Esophagus squamous epithelium (tissue), 5 donors: ENCODE measurements around the gene LRIG2. TPM values are rescaled to one million over a fixed set of nuclear protein-coding genes. Genes with fewer than 3 reads are reported as not detected.

Experiments
- DNase-seq: peaks from one replicate; lab custom pipeline; 2025; lab: John Stamatoyannopoulos, UW
- H3K27ac ChIP-seq, 4 donors: fragments of 200-600 bp; sonication (generic); one replicate each; pipeline ENCODE4 v1.5.1; 2016 to 2019; ENCODE audit warnings: mild to moderate bottlenecking in 1 of 4
- H3K27me3 ChIP-seq, 4 donors: fragments of 200-600 bp; sonication (generic); 1 replicate in 3 of 4; 2 replicates in 1 of 4; pipeline versions ENCODE4 v1.5.1 to v1.6.0; 2017 to 2021; ENCODE audit warnings: antibody characterized with exemption in 1 of 4
- H3K36me3 ChIP-seq, 3 donors: fragments of 200-600 bp; sonication (generic); one replicate each; pipeline ENCODE4 v1.5.1; 2016 to 2019
- H3K4me1 ChIP-seq, 3 donors: fragments of 200-600 bp; sonication (generic); one replicate each; pipeline ENCODE4 v1.5.1; 2017 to 2019
- H3K4me3 ChIP-seq, 4 donors: fragments of 200-600 bp; sonication (generic); 1 replicate in 3 of 4; 2 replicates in 1 of 4; pipeline ENCODE4 v1.5.1; 2016 to 2019; ENCODE audit warnings: mild to moderate bottlenecking in 2 of 4, moderate library complexity in 1 of 4
- H3K9me3 ChIP-seq, 3 donors: fragments of 200-600 bp; sonication (generic); one replicate each; pipeline ENCODE4 v1.5.1; 2016 to 2019
- POLR2A ChIP-seq, 4 donors: fragments of 450-650 bp; IDR thresholded peaks; one replicate each; pipeline ENCODE4 v1.6.1; 2017; ENCODE audit warnings: antibody characterized with exemption in 4 of 4, mild to moderate bottlenecking in 4 of 4, moderate library complexity in 3 of 4
- WGBS, 2 donors: methylation state at CpG; one replicate each; pipeline ENCODE4 v1.1.5; 2018; 5-methylcytosine and 5-hydroxymethylcytosine counted together
- intact Hi-C: fragments of 100-400 bp; cut with DNase I; formaldehyde crosslinking; loops from one replicate; pipeline ENCODE4 v1.15.0; 2022
- total RNA-seq, 4 donors: library from RNA; depleted of rRNA; stranded (reverse); fragments of >200 nt; gene quantifications; one replicate each; pipeline ENCODE4 v1.1.0, GENCODE V29; 2016
- TF ChIP-seq, protein P1 (sequence below), 6 experiments: fragments of 450-650 bp in 4 of 6; fragments of 200-600 bp in 2 of 6; sonication (generic) in 2 of 6; IDR thresholded peaks; one replicate each; pipeline ENCODE4 v1.5.1; 2016 to 2019; ENCODE audit warnings: antibody characterized with exemption in 6 of 6, mild to moderate bottlenecking in 4 of 6, moderate library complexity in 4 of 6
- donor health status: DM: yes; HTN: yes; CAD: no.

Gene LRIG2
- total RNA-seq, 4 donors from 2014 or later: 8.9 to 18.3 (median 11.6) TPM

DNA sequence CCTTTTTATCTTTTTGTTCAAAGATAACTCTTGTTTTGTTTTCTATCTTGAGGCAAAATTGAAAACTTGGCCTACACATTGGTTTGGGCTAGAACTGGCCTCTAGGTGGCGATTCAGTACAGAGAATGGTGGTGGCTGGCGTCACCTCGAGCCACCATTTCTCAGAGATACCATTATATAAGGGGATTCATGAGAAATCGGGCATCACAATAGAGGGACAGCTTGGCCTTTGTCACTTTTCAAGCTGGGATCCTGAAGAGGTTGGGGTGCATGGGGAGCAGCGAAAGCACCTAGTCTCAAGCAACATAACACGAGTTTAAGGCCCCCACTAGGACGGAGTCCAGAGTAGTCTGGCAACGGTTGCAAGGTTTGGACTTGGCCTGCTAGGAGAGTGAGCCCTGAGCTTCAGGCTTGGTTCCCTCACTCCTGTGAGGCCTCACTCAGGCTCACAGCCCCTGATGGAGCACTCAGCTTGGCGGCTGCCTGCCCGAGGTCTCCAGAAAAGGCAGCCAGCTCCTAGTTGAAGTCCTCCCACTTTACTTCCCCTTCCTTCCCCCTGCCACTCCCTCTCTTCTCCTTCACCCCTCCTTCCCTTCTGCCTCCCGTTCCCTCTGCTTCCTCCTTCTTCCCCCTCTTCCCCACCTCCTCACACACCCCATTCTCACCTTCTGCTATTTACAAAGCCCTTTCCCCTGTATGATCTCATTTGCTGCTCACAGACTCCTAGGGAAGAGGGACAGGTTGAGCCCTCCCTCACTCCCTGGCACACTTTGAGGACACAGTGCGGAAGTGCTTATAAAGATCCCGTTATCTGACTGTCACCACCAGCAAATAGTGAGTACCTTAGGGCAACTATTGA, 67.8 kb downstream of the LRIG2 start:
- WGBS, 2 donors: 38 to 39% methylated on average over 13 of the region's 13 CpGs
- intact Hi-C loops: loop anchor here (10.0 kb wide), 1 partner anchor 534 kb away; no protein-coding TSS in a partner anchor
- H3K36me3 ChIP-seq: no peaks in the 10 kb centered on the region
- H3K9me3 ChIP-seq: no peaks in the 10 kb centered on the region
- TF ChIP-seq, protein P1, sequence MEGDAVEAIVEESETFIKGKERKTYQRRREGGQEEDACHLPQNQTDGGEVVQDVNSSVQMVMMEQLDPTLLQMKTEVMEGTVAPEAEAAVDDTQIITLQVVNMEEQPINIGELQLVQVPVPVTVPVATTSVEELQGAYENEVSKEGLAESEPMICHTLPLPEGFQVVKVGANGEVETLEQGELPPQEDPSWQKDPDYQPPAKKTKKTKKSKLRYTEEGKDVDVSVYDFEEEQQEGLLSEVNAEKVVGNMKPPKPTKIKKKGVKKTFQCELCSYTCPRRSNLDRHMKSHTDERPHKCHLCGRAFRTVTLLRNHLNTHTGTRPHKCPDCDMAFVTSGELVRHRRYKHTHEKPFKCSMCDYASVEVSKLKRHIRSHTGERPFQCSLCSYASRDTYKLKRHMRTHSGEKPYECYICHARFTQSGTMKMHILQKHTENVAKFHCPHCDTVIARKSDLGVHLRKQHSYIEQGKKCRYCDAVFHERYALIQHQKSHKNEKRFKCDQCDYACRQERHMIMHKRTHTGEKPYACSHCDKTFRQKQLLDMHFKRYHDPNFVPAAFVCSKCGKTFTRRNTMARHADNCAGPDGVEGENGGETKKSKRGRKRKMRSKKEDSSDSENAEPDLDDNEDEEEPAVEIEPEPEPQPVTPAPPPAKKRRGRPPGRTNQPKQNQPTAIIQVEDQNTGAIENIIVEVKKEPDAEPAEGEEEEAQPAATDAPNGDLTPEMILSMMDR (IDR thresholded peaks at IDR 0.05): peak; percentile 60 to 89 (median 84)
- no peak for TF ChIP-seq POLR2A (IDR thresholded peaks at IDR 0.05)
- H3K4me1 ChIP-seq: peaks cover 16 to 31% (median 19%) of the 10 kb centered on the region in 3 donors
- no peaks in the 10 kb centered on the region for H3K27me3 ChIP-seq
- DNase-seq: no peak
- peak overlapping the region in 3 of 4 donors; percentile 2 to 49 (median 38) for H3K27ac ChIP-seq
- H3K4me3 ChIP-seq: peak overlapping the region in 1 of 4 donors; percentile 35

DNA sequence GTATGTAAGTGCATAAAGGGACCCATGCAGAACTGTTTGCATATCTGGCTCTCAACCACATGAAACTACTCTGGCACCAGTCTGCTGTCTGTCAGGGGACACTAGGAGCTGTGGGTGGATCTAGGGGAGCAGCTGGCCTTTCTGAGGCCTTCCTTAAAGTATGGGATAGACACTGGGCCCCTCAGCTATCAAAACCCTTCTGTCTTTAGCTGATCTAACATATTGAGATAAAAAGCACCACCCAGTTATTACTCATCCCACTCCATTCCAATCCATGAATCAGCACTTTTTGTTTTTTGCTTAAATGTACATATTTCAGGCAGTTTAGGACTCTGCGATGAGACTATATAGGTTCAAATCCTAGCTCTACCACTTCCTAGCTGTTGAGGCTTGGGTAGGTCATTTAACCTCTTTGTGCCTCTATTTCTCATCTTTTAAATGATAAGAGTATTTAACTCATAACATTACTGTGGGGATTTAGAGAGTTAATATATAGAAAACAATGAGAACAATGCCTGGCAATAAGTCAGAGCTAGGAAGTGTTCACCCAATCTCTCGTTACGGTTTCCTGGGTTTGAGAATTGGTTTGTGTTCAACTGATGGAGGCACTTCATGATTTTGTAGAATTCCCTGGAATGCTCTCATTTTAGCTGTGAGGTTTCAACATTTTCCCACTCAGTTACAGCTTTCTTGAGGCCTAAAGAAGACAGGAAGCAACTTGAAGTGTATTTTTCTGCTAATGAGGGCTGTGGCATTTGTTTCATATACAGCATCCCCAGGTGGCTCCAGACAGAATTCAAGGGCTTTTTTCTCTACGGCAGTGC, 68.9 kb downstream of the LRIG2 start:
- Histone ChIP-seq H3K27ac (no peak overlapping the region), H3K4me3 (no peak overlapping the region), H3K27me3 (no peaks in the 10 kb centered on the region), H3K9me3 (no peaks in the 10 kb centered on the region), H3K4me1 (peaks cover 16 to 31% (median 19%) of the 10 kb centered on the region in 3 donors), H3K36me3 (no peaks in the 10 kb centered on the region)
- TF ChIP-seq, protein P1 (IDR thresholded peaks at IDR 0.05): no peak
- no peak for TF ChIP-seq POLR2A (IDR thresholded peaks at IDR 0.05)
- 54 to 57% methylated on average over 4 of the region's 4 CpGs for WGBS, 2 donors
- intact Hi-C loops: loop anchor here (10.0 kb wide), 1 partner anchor 533 kb away; no protein-coding TSS in a partner anchor
- no peak for DNase-seq

GRCh38 chr1:113142791-113143190, 69.8 kb downstream of the LRIG2 start:
- no peaks in the 10 kb centered on the region for H3K9me3 ChIP-seq
- intact Hi-C loops: loop anchor here (10.0 kb wide), 1 partner anchor 532 kb away; no protein-coding TSS in a partner anchor
- H3K4me1 ChIP-seq: peaks cover 16 to 31% (median 19%) of the 10 kb centered on the region in 3 donors
- no peak for TF ChIP-seq POLR2A (IDR thresholded peaks at IDR 0.05)
- TF ChIP-seq, protein P1 (IDR thresholded peaks at IDR 0.05): no peak
- no peak for DNase-seq
- H3K36me3 ChIP-seq: no peaks in the 10 kb centered on the region
- H3K27ac ChIP-seq: peak overlapping the region in 1 of 4 donors; percentile 7
- 0 to 29% methylated on average over 1 of the region's 1 CpG for WGBS, 2 donors
- no peaks in the 10 kb centered on the region for H3K27me3 ChIP-seq
- H3K4me3 ChIP-seq: no peak overlapping the region

DNA sequence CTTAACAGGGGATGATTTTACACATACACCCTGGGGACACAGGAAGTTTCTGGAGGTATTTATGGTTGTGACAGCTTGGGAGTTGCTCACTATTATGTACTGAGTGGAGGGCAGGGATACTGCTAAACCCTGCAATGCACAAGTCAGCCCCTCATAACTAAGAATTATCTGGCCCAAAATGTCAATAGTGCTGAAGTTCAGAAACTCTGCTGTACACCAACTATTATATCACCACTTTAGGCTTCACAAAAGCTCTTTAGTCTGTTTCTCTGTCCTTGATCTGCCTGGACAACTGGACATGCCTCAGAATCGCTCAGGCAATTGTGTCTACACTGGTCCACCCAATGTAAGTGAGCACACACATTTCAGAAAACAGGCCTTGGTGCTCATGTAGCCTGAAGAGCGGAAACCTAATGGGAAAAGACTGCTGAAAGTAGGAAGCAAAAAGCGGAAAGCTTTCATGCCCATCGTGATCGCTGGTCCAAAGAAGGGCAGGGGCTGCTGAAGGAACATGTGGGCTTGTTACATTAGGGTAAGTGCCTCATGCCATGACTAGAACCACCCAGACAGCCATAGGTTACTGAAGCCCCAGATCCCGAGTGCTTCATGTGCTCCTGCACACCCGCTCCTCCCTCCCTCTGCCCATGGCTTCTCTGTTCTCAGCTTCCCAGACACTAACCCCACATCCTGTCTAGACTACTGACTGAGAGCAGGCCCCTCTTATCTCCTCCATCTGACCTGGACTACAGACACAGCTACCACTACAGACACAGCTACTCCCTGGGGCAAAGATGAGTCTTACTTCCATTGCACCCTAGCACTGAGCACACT, 73.5 kb downstream of the LRIG2 start:
- no peaks in the 10 kb centered on the region for H3K27me3 ChIP-seq
- no peak for TF ChIP-seq POLR2A (IDR thresholded peaks at IDR 0.05)
- TF ChIP-seq, protein P1 (IDR thresholded peaks at IDR 0.05): no peak
- WGBS, 2 donors: 90 to 96% methylated on average over 7 of the region's 7 CpGs
- H3K9me3 ChIP-seq: no peaks in the 10 kb centered on the region
- H3K4me1 ChIP-seq: peaks cover 12 to 21% (median 13%) of the 10 kb centered on the region in 3 donors
- intact Hi-C loops: loop anchor here (10.0 kb wide), 1 partner anchor 528 kb away; no protein-coding TSS in a partner anchor
- no peaks in the 10 kb centered on the region for H3K36me3 ChIP-seq
- H3K27ac ChIP-seq: no peak overlapping the region
- no peak overlapping the region for H3K4me3 ChIP-seq
- no peak for DNase-seq
